GM12873 (cell line): Measurements from ENCODE around the gene ACSF2.

Experiments
- TF ChIP-seq, protein P1 (sequence below): IDR thresholded peaks from 2 replicates; pipeline ENCODE4 v1.5.1; 2012; ENCODE audit warnings: low read depth, mild to moderate bottlenecking, moderate library complexity, low read length, control low read depth; ENCODE audit not compliant: insufficient read depth; ENCODE audit errors: missing control alignments

Gene ACSF2

DNA sequence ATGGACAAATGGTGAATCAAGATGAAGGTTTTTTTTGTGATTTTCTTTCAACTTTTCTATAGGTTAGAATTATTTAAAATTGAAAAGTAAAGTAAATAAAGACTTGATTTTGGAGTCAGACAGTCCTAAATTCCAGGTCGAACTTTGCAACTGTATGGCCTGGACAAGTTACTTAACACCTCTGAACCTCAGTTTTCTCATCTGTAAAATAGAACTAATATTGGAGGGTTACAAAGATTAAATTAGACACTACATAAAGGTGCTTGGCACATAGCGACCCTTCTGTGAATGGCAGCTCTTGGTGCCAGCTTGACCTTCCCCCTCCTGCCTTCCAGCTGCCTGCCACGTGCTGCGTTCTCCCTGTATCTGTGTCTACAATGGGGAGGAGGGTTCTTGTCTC is 55.6 kb downstream of the ACSF2 start:
- TF ChIP-seq, protein P1, sequence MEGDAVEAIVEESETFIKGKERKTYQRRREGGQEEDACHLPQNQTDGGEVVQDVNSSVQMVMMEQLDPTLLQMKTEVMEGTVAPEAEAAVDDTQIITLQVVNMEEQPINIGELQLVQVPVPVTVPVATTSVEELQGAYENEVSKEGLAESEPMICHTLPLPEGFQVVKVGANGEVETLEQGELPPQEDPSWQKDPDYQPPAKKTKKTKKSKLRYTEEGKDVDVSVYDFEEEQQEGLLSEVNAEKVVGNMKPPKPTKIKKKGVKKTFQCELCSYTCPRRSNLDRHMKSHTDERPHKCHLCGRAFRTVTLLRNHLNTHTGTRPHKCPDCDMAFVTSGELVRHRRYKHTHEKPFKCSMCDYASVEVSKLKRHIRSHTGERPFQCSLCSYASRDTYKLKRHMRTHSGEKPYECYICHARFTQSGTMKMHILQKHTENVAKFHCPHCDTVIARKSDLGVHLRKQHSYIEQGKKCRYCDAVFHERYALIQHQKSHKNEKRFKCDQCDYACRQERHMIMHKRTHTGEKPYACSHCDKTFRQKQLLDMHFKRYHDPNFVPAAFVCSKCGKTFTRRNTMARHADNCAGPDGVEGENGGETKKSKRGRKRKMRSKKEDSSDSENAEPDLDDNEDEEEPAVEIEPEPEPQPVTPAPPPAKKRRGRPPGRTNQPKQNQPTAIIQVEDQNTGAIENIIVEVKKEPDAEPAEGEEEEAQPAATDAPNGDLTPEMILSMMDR, result no peak

DNA sequence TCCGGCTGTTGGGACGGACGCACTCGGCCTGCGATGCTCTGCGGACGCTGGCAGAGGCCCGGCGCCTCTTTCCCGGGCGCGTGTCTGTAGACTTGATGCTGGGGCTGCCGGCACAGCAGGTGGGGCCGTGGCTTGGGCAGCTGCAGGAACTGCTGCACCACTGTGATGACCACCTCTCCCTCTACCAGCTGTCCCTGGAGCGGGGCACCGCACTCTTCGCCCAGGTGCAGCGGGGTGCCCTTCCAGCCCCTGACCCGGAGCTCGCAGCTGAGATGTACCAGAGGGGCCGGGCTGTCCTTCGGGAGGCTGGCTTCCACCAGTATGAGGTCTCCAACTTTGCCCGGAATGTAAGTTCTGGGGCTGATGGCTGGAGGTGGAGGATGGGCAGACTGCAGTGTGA is 56.1 kb downstream of the ACSF2 start:
- TF ChIP-seq, protein P1, result no peak

DNA sequence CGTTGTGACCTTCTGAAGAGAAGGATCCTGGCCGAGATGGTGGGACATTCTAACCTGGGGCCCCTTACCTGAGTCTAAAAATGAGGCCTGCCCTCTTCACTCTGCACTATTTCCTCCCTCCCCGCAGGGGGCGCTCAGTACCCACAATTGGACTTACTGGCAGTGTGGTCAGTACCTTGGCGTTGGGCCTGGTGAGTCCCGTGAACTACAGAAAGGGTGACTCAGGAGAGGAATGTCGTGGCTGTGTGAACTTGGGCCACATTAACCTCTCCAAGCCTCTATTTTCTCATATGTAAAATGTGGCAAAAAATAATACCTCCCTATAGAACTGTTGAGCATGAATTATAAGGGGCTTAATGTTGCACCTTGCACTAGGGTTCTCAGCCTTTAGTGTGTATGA is 56.5 kb downstream of the ACSF2 start:
- TF ChIP-seq, protein P1, result peak; percentile 92

DNA sequence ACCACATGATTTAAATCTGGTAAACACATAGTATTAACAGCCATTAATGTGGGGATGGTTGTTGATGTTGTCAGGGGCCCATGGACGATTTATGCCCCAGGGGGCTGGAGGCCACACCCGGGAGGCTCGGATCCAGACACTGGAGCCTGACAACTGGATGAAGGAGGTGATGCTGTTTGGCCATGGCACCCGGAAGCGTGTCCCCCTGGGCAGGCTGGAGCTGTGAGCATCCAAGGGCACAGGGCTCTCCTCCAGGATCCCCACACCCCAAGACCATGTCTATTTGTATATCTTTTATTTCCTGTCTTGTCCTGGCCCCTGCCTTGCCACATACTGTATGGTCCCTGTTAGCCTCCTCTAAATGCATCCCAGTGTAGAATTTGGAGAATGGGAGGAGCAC is 57.2 kb downstream of the ACSF2 start:
- TF ChIP-seq, protein P1, result no peak

DNA sequence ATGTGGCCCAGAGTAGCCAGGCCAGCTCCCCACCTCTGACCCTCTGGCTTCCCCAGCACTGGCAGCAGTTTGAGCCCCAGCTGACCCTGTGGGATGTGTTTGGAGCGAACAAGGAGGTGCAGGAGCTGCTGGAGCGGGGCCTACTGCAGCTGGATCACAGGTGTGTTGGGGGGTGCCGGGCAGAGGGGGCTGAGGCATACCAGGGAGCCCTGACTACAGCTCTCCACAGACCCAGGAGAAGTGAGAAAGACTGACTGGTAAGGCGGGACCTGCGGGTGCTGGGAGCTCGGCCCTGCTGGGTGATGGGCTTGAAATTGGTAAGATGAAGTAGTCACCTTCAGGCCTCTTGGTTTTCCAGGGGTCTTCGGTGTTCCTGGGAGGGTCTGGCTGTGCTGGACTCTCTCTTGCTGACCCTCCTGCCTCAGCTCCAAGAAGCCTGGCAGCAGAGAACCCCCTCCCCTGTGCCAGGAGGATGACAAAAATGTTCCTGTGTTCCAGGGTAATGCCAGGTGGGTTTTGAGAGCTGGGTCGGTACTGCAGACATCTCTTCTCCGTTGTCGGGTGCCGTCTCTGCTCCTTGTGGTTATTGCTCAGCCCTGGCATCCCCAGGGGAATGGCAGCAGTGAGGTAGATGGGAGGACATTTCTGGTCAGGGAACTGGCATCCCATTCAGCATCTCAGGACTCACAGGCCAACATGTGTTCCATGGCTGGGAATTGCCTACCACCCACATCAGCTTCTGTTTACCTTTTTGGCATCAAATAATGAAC is 58.6 kb downstream of the ACSF2 start:
- TF ChIP-seq, protein P1, result no peak

DNA sequence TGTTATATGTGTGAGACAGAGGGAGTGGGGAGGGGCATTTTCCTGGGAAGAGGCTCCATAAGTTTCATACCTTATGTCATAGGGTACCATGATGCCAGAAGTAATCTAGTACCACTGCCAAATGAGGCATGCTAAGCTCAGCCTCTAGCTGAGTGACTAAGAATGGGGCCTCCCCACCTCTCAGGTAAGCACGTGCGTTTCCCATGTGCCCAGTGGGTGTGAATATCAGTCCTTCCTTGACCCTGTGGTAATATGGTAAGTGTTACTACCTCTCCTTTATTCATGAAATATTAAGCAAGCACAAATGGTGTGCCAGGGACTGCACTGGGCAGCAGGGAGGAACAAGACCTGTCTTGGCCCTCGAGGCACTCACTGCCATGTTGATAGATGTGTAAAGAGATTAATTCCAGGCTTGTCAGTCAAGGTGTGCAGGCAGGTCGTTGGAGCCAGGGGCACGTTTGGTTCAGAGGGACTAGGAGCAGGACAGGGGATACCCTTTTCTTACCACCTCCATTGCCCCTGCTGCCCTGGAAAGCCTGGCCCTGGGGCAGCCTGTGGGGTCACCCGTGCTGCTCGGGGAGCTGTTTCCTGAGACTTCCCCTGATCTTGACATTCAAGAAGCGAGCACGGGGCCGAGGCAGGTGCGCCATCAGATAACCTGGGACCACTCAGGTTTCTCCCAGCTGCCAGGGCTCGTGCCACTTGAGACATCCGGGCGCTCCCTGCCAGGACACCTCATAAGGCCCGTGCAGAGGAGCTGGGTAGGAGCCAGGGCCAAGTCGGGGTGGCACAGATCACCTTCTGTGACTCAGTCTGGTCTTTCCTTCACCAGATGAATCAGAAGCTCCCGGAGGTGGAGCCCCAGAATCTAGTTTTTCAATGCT is 61.4 kb downstream of the ACSF2 start:
- TF ChIP-seq, protein P1, result no peak

DNA sequence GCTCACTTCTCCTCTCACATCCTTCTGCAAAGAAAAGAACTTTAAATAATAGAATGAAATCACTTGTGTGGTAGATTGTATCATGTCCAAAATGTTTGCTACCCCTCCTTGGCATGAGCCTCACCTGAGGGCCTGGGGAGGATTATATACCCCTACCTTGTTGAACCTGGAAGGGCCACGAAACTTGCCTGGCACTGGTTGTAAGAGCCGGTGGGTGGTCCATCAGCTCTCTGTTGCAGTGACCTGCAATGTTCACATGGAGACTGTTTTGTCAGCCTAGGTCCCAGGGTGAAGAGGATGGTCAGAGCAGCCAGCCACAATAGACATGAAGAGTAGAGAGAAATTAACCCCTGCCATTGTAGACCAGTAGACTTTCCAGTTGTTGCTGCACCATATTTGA is 62.9 kb downstream of the ACSF2 start:
- TF ChIP-seq, protein P1, result no peak
